ENCODE measurements around the gene ZNF608. TPM values are rescaled to one million over a fixed set of nuclear protein-coding genes. Genes with fewer than 3 reads are reported as not detected.

The ZNF608 gene
- polyA plus RNA-seq, 1 donor (not counting 4 experiments of a cell fraction or from before 2014, with no cell fraction given) = 1.1 TPM

- Histone ChIP-seq H3K4me1 (ENCODE audit: control insufficient read depth, extremely low read depth, insufficient read depth, low read length) (no peaks in the 10 kb centered on the region), H3K4me2 (ENCODE audit: control insufficient read depth, extremely low read depth, insufficient read depth, low read depth, low read length) (no peak overlapping the region), H3K36me3 (ENCODE audit: control insufficient read depth in 2 of 2, extremely low read depth in 1 of 2, insufficient read depth in 2 of 2, low read length in 2 of 2) (no peaks in the 10 kb centered on the region), H3K9me3 (ENCODE audit: control insufficient read depth, low read depth, low read length) (no peaks in the 10 kb centered on the region), H3K27ac (ENCODE audit: control insufficient read depth, insufficient read depth, low read length) (no peak overlapping the region), H3K9ac (ENCODE audit: control insufficient read depth, extremely low read depth, insufficient read depth, low read length) (no peak overlapping the region), H3K27me3 (ENCODE audit: control insufficient read depth, extremely low read depth, insufficient read depth, low read length) (no peaks in the 10 kb centered on the region), H2AFZ (ENCODE audit: control insufficient read depth, low read length) (no peak overlapping the region), H3K4me3 (ENCODE audit: control insufficient read depth in 2 of 3, extremely low read depth in 1 of 3, insufficient read depth in 2 of 3, low read depth in 1 of 3, low read length in 3 of 3) (no peak overlapping the region), H3K9me1 (ENCODE audit: control insufficient read depth, extremely low read depth, insufficient read depth, low read length) (no peaks in the 10 kb centered on the region), H4K20me1 (ENCODE audit: control insufficient read depth, extremely low read depth, insufficient read depth, low read length) (no peaks in the 10 kb centered on the region), H3K79me2 (ENCODE audit: control insufficient read depth, insufficient read depth, low read length) (no peaks in the 10 kb centered on the region)
- DNase-seq (ENCODE audit: low read depth, low spot score) (no peak), FAIRE-seq (no peak)
- TF ChIP-seq EZH2 (IDR thresholded peaks at IDR 0.05; ENCODE audit: low read length) = no peak
- TF ChIP-seq CTCF (optimal IDR thresholded peaks at IDR 0.05 in 1 of 3, IDR thresholded peaks at IDR 0.05 in 1 of 3, conservative IDR thresholded peaks at IDR 0.05 in 1 of 3; ENCODE audit: extremely low read depth in 1 of 3, insufficient read depth in 2 of 3, low read length in 3 of 3) = no peak
- dilution Hi-C loops (cut with MboI; ENCODE audit: extremely low pct_ligation_motif_present, low sequenced_read_pairs) = no loop called here
Observed at GRCh38 chr5:124701016-124701415, 45.4 kb downstream of the ZNF608 start.

GRCh38 chr5:124700333-124700732 is 46.1 kb downstream of the ZNF608 start:
- TF ChIP-seq EZH2 (IDR thresholded peaks at IDR 0.05; ENCODE audit: low read length) = no peak
- no peak for TF ChIP-seq CTCF (optimal IDR thresholded peaks at IDR 0.05 in 1 of 3, IDR thresholded peaks at IDR 0.05 in 1 of 3, conservative IDR thresholded peaks at IDR 0.05 in 1 of 3; ENCODE audit: extremely low read depth in 1 of 3, insufficient read depth in 2 of 3, low read length in 3 of 3)
- no peak for FAIRE-seq

More at GRCh38 chr5:124700333-124700732, 46.1 kb downstream of the ZNF608 start:
- DNase-seq (ENCODE audit: low read depth, low spot score) = no peak
- Histone ChIP-seq H3K27ac (ENCODE audit: control insufficient read depth, insufficient read depth, low read length) (no peak overlapping the region), H3K4me3 (ENCODE audit: control insufficient read depth in 2 of 3, extremely low read depth in 1 of 3, insufficient read depth in 2 of 3, low read depth in 1 of 3, low read length in 3 of 3) (no peak overlapping the region), H4K20me1 (ENCODE audit: control insufficient read depth, extremely low read depth, insufficient read depth, low read length) (no peaks in the 10 kb centered on the region), H3K9me1 (ENCODE audit: control insufficient read depth, extremely low read depth, insufficient read depth, low read length) (no peaks in the 10 kb centered on the region), H3K4me1 (ENCODE audit: control insufficient read depth, extremely low read depth, insufficient read depth, low read length) (no peaks in the 10 kb centered on the region), H3K36me3 (ENCODE audit: control insufficient read depth in 2 of 2, extremely low read depth in 1 of 2, insufficient read depth in 2 of 2, low read length in 2 of 2) (no peaks in the 10 kb centered on the region), H3K4me2 (ENCODE audit: control insufficient read depth, extremely low read depth, insufficient read depth, low read depth, low read length) (no peak overlapping the region), H3K27me3 (ENCODE audit: control insufficient read depth, extremely low read depth, insufficient read depth, low read length) (no peaks in the 10 kb centered on the region), H3K9ac (ENCODE audit: control insufficient read depth, extremely low read depth, insufficient read depth, low read length) (no peak overlapping the region), H3K79me2 (ENCODE audit: control insufficient read depth, insufficient read depth, low read length) (no peaks in the 10 kb centered on the region), H3K9me3 (ENCODE audit: control insufficient read depth, low read depth, low read length) (no peaks in the 10 kb centered on the region), H2AFZ (ENCODE audit: control insufficient read depth, low read length) (no peak overlapping the region)
- dilution Hi-C loops (cut with MboI; ENCODE audit: extremely low pct_ligation_motif_present, low sequenced_read_pairs) = no loop called here
